GM11168 (cell line): ENCODE results near the gene PARD3.
"Not testable (repeated sequence)": the region's sequence is repeated elsewhere in the genome, so short reads cannot be mapped to it uniquely, and the experiment has no call there.

ENCODE experiments used
- in situ Hi-C: fragments of 300-500 bp; cut with MboI; formaldehyde crosslinking; loops from one replicate; pipeline ENCODE4 v1.12.0; 2022; ENCODE audit warnings: low sequenced_read_pairs; ENCODE audit not compliant: unreplicated experiment

Gene PARD3

DNA sequence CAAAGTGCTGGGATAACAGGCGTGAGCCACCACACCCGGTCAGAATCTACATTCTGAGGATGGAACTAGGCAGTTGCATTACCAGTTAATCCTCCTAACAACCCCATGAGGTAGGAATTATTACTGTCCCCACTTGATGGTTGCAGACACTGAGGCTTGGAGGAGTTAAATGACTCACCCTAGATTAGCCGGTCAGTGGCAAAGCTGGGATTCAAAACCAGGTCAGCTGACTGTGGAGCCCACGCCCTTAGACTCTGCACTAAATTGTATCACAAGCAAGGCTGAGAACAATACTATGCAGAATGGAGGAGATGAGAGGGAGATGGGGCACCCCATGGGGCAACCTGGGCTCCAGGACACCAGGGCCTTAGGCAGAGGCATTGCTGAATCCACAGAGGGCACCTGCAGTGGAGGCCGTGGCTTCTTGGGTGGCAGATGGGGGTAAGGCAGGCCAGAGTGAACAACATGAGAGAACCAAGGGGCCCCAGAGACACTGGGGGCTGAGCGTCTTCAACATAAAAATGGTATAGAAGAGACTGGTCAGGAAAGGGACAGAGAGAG, 723.4 kb downstream of the PARD3 start:
- in situ Hi-C loops, result no loop called here

DNA sequence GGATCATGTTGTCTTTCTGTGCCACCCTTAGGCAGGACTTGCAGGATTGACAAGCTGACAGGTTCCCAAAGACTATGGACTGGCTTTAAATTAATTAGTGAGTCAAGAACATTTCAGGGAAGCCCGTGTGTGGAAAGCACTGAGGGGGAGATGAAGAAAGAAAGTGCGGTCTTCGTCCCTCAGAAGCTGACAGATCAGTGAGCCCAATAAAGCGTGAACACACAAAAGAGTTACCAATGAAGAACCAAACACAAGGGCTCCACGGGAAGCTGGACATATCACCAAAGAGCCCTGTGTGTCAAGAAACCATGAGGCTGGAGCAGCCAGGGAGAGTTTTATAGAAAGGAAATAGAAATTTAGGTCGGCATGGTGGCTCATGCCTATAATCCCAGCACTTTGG, 725.8 kb downstream of the PARD3 start:
- in situ Hi-C loops, result no loop called here

DNA sequence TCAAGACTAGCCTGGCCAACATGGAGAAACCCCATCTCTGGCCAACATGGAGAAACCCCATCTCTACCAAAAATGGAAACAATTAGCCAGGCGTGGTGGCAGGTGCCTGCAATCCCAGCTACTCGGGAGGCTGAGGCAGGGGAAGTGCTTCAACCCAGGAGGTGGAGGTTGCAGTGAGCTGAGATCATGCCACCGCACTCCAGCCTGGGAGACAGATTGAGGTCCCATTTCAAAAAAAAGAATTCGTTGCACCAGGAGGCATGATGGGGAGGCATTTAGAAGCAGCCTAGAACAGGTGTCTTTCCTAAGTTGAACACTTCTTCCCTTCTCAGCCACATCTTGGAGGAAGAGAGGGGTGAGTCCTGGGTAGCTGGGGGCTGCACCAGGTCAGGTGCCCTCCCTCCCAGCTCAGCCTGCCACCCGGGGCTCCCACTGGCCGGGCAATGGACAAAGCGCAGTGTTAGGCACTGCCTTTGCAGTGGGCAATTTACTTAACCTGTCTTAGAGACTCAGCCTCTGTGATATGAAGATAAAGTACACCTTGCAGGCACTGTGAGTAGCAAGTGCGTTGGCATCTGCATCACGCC, 726.8 kb downstream of the PARD3 start:
- in situ Hi-C loops, result no loop called here

DNA sequence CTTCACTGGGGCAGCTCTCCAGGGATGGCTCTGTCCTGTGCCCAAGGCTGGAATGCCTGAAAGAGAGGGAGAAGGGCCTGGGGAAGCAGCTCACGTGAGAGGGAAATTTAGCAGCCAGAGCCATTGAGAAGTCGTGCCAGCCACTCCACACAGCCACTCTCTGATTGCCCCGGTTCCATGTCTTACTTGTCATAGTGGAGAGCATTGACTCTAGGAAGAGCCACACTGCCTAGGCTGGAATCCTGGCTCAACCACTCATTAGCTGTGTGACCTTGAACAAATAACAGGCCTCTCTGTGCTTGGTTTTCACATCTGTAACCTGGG, 728.0 kb downstream of the PARD3 start:
- in situ Hi-C loops, result no loop called here

DNA sequence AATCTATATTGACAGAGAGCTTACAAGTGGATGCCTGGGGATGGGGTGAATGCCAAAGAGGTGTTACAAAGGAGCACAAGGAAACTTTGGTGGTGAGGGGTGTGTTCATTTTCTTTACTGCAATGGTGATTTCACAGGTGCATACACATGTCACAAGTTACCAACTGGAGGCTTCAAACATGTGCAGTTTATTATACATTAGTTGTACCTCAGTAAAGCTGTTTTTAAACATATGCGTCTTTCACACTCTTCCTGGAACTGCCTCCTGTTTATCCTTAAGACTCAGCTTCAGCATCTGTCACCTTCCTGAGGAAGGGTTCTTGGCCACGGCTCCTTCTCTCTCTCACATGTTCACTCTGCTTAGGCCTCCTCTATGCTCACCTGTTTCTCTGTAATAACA, 731.5 kb downstream of the PARD3 start:
- in situ Hi-C loops, result no loop called here

DNA sequence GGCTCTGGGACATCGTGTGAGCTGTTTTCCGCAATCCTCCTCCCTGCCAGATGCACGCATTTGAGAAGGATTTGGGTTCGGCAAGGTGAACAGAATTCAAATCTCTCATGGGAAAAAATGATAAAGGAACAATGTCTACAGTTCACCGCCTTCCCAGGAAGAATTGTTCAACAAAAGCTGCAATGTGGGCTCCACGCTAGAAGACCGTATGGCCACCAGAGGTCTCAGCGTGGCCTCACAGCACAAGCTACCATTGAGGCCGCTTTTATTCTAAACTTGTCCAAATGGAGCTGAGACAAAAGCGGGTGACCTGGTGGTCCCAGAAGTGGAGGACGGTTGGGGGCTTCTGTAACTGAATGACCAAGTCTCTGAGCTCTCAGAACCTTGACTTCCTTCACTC, 733.1 kb downstream of the PARD3 start:
- in situ Hi-C loops, result no loop called here

DNA sequence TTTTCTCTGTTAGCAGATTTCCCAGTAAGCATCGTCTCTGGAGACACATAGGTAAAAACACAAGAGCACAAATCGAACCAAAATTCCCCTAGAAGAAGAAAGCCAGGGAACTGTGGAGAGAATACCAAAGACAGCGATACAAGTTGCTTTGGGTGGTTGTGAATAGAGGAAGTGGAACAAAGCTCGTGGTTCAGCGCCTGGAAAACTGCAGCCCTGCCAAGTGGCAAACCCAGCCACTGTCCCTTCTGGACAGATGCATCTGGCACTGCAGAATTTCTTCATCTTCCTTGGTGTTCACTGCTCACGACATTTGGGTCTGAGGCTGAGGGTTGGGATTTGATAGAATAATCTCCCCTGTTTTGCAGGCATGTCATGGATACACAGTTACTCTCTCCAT, 733.8 kb downstream of the PARD3 start:
- in situ Hi-C loops, result no loop called here

DNA sequence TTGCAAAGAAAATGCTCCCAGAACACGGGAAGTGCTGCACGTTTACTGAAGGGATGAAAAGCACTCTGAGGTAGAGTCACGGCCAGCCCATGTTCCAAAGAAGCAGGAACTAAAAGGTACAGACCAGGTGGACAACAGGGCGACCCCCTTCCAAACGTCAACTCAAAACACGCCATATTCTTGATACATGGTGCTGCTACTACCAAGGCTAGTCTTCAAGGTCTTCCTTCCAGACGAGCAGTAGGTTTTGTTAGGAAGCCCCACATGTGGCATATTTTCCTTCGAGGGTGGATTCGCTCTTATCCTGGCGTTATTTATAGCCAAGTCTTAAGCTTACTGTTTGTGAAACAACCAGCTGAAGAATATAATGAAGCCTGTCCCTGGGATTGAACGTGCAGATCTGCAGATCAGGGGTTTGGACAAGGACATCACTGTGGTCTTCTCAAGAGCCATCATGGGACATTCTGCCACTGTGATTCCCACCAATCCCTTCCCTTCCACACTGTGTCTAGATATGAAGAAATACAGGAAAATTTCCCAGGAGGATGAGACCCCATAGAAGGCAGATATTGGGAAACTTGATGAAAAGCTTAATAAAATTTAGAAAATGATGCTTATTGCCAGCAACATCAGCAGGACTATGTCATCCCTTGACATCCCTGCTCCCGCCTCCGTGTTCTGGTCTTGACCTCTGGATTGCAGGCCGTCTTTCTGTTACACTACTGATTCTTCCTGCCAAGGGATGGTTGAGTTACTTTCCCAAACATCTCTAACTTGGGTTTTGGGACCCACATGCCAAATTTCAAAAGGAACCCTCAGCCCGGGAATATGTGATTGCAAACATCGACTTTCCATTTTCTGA, 734.4 kb downstream of the PARD3 start:
- in situ Hi-C loops, result no loop called here

DNA sequence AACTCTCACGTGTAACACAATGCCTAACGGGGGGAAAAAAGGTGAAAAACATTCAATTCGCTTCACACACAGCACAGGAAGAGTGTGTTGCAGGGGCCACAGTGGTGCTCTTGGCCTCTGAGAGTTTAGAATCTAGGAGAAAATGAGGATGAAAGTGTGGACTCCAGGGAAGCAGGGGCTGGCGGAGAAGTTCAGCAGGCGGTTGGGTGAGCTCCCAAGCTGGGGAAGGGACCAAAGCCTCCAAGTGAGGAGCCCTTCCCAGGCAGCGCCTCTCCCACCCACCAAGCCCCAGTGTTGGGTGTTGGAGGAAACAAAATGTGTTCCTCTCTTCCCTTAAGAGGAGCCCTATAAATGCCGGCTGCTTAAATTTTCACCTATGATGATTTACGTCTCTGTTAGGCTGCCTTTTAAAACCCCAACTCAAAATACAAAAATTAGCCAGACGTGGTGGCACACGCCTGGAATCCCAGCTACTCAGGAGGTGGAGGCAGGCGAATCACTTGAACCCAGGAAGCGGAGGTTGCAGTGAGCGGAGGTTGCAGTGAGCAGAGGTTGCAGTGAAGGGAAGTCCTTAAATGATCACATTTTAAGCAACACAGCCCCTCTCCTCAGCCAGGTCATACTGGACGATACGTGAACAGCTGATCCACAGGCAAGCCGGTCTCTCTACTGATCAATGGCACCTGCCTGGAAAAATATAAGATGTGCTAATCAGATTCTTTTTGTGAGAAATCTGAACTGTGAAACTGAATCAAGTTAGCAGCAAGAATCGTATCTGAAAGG, 735.2 kb downstream of the PARD3 start:
- in situ Hi-C loops, result no loop called here

DNA sequence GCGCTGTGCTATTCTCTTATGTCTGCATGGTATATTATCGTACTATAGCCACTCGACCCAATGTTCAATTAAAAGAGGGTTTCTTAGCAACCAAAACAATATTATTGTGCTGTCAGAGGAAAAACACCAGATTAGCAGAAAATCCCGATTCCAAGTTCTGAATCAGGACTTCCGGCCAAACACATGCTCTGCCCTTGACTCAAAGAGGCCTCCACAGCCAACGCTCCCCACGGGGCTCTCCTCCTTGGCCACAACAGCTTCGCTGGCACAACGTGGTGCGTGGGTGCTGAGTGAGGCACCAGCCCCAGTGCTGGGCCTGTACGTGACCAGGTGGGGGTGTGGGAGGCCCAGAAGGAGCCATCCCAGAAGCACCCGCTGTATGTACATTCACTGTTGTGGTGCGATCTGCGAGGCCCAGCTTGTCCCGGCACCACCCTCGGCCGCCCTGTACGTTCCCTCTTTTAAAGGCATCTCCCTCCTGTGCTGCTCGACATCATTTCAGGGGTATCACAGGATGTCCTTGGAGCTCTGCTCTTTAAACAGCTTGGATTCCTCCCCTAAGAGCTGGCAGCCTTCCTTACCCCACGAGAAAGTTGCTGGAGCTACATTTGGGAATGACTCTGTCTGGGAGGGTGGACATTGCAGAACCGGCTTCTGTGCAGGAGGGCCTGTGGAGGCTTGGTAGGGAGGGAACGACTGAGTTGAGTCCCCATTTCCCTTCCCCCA, 736.2 kb downstream of the PARD3 start:
- in situ Hi-C loops, result no loop called here

DNA sequence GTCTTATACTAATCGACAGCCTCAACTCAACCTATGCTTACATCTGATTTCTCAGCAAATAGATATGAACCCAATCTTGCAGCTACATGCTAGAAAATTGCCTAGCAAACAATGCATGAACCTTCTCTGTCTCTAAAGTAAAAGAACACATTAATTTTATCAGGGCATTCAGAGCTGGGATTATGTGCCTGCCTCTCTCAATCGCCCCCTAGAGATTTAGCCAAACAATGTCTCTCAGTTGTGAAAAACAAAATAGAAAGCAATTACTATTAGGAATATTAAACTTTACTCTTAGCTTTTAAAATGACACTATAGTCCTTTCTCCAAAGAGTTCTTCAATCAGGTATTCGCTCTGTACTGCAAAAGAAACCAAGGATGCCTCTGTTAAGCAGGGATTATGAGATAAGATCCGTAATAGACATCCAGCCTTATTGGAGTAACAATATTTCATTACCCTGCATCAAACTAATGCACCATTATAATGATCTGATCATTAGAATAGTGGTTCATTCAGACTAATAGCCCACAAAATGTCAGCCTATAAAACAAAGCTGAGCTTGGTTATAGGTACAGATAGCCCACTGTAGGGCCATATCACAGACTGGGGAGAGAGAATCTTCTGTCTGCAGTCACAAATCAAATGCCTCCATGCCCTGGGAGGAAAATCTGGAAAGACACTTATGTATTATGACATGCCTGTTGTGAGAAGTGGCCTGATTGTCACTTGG, 736.9 kb downstream of the PARD3 start:
- in situ Hi-C loops, result no loop called here

DNA sequence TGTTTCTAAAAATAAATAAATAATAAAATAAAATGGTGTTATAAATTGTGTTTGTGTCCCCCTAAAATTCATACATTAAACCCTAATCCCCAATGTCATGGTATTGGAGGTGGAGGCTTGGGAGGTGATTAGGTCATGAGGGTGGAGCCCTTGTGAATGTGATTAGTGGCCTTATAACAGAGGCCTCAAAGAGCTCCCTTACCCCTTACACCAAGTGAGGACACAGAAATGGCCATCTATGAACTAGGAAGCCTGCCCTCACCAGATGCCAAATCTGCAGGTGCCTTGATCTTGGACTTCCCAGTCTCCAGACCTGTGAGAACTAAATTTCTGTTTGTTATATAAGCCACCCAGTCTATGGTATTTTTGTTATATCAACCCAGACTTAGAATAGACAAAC, 738.7 kb downstream of the PARD3 start:
- in situ Hi-C loops, result no loop called here

DNA sequence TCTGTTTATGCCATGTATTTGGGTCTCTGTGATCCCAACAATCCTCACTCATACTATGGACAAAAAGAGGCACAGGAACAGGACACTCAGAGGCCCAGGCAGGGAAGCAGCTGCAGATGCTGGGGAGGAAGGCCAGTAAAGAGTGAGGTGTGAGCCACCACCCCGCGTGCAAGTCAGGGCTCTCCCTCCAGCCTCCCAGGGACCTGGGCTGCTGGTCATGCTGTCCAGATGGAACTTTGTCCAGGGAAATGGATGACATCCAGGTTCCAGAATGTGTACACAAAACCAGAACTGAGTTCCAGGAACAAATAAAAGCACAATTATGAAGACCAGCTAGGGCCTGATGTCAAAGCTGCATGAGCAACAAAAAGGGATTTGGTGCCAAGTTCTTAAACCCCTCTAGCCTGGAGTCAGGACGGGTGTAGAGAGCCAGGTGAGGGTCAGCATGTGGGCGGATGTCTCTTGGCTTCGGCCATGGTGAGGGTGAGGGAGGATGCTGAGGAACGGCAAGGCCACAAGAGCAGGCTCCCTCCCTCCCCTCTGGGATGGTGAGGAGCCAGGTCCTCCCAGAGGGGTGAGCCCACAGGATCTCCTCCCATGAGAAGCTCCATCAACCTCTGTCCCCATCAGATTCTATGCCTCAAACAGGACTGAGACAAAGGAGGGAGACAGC, 739.7 kb downstream of the PARD3 start:
- in situ Hi-C loops, result no loop called here

DNA sequence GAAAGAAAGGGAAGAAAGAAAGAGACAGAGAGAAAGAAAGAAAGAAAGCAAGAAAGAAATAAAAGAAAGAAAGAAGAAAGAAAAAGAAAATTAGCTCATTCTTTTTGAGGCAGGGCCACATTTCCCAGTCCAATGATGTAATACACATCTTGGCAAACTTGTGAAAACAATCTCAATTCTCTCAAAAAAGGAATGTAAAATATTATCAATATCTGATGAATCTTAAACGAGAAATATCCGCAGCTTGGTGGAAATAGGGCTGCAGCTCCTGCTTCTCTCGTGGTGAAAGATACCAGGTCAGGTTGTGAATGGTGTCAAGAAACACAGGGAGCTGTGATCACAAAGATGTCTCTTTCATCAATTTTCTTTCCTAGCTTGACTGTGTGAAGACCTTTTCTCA, 741.0 kb downstream of the PARD3 start:
- in situ Hi-C loops, result no loop called here

DNA sequence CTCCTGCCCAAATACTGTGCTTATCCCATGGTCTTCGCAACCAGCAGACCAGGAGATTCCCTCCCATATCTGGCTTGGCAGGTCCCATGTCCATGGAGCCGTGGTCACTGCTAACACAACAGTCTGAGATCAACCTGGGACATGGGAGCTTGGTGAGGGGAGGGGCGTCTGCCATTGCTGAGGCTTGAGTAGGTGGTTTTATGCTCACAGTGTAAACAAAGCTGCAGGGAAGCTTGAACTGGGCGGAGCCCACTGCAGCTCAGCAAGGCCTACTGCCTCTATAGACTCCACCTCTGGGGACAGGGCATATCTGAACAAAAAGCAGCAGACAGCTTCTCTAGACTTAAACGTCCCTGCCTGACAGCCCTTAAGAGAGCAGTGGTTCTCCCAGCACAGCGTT, 747.4 kb downstream of the PARD3 start:
- in situ Hi-C loops, result not testable (repeated sequence)

DNA sequence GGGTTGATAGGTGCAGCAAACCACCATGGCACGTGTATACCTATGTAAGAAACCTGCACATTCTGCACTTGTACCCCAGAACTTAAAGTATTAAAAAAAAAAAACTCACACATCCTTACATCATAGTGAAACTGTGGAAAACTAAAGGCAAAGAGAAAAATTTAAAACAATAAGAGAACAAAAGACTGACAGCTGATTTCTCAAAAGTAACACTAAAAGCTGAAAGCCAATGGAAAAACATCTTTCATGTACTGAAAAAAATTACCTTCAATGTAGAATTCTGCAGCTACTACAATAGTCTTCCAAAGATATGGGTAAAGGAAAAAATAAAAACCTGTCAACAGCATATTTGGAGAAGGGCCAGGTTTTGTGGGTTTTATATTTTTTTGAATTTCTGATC, 751.5 kb downstream of the PARD3 start:
- in situ Hi-C loops, result no loop called here

DNA sequence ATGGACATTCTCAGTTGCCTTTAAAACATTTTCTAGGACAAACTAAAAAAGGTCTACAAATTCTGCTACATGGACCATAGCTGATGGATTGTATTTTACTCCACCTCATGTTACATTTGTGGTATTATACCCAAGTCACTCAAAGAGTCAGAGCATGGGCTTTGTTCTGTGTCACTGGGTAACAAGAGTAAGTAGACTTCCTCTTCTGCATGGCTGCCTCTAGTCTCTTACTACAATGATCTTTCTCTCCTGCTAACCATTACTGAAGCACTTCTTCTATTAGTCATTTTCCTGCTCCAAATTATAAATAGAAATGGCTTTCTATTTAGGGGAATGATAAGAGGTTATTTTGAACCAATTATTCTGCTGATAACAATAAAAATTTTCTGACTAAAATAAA, 753.3 kb downstream of the PARD3 start:
- in situ Hi-C loops, result no loop called here
